Measurements from ENCODE around the gene MDM4. TPM values are rescaled to one million over a fixed set of nuclear protein-coding genes. Genes with fewer than 3 reads are reported as not detected.

The MDM4 gene, protein sequence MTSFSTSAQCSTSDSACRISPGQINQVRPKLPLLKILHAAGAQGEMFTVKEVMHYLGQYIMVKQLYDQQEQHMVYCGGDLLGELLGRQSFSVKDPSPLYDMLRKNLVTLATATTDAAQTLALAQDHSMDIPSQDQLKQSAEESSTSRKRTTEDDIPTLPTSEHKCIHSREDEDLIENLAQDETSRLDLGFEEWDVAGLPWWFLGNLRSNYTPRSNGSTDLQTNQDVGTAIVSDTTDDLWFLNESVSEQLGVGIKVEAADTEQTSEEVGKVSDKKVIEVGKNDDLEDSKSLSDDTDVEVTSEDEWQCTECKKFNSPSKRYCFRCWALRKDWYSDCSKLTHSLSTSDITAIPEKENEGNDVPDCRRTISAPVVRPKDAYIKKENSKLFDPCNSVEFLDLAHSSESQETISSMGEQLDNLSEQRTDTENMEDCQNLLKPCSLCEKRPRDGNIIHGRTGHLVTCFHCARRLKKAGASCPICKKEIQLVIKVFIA
- total RNA-seq = 100 to 1,000 TPM in 1 of 2 donors, 10 to 100 TPM in 1; 65.5 to 161 TPM
- 21.0 TPM for polyA plus RNA-seq (2013, experiment 1 of 2)
- polyA plus RNA-seq (2013, experiment 2 of 2) = 23.6 TPM
- long read RNA-seq, experiment 1, full-length matches to known transcripts = 1 of 12 reads
- long read RNA-seq, experiment 1, partial matches to known transcripts = 0 of 12 reads
- long read RNA-seq, experiment 1, other reads (novel, unspliced or antisense) = 11 of 12 reads
- long read RNA-seq, experiment 2, full-length matches to known transcripts = 3 of 21 reads
- long read RNA-seq, experiment 2, partial matches to known transcripts = 12 of 21 reads
- long read RNA-seq, experiment 2, other reads (novel, unspliced or antisense) = 6 of 21 reads
- long read RNA-seq, experiment 3, full-length matches to known transcripts = 4 of 12 reads
- long read RNA-seq, experiment 3, partial matches to known transcripts = 0 of 12 reads
- long read RNA-seq, experiment 3, other reads (novel, unspliced or antisense) = 8 of 12 reads
- long read RNA-seq, experiment 4, full-length matches to known transcripts = 5 of 7 reads
- long read RNA-seq, experiment 4, partial matches to known transcripts = 0 of 7 reads
- long read RNA-seq, experiment 4, other reads (novel, unspliced or antisense) = 2 of 7 reads

- no peak for TF ChIP-seq CTCF (conservative IDR thresholded peaks at IDR 0.05)
- Mint-ChIP-seq H3K27ac (no peak within 1 kb of the TSS), H3K36me3 (ENCODE audit: low read depth) (peaks cover 28% of the 10 kb centered on the region), H3K27me3 (ENCODE audit: insufficient read depth) (no peaks in the 10 kb centered on the region), H3K4me1 (peaks cover 6% of the 10 kb centered on the region), H3K4me3 (no peak within 1 kb of the TSS), H3K9me3 (no peaks in the 10 kb centered on the region)
- DNase-seq = peak; percentile 98
- H3K36me3 ChIP-seq (ENCODE audit: control insufficient read depth, insufficient read depth, low read length) = peaks cover 19% of the 10 kb centered on the region
- peak within 1 kb of the TSS; percentile 94 for H3K4me3 ChIP-seq (ENCODE audit: low read length)
- no peaks in the 10 kb centered on the region for H3K27me3 ChIP-seq (ENCODE audit: control insufficient read depth, insufficient read depth, low read length, poor library complexity, severe bottlenecking)
- no peaks in the 10 kb centered on the region for H3K9me3 ChIP-seq (ENCODE audit: control insufficient read depth, low read length)
- H3K9ac ChIP-seq (ENCODE audit: extremely low read depth, low read length, poor library complexity, severe bottlenecking) = peak within 1 kb of the TSS; percentile 92
- peak within 1 kb of the TSS; percentile 90 for H3K27ac ChIP-seq (ENCODE audit: low read depth, low read length)
- 0 to 1% methylated on average over 22 to 43 of the region's 43 CpGs for WGBS, 2 experiments (ENCODE audit: insufficient coverage in 1 of 2, insufficient read length in 1 of 2)
- H3K4me1 ChIP-seq (ENCODE audit: control insufficient read depth, insufficient read depth, low read length) = no peaks in the 10 kb centered on the region
These were observed at the start of gene MDM4 for GRCh38 chr1:204516180-204516879. TSS of gene MDM4 (plus strand) at chr1:204516406. CDS start at chr1:204525519, 9,113 bp downstream.

DNA sequence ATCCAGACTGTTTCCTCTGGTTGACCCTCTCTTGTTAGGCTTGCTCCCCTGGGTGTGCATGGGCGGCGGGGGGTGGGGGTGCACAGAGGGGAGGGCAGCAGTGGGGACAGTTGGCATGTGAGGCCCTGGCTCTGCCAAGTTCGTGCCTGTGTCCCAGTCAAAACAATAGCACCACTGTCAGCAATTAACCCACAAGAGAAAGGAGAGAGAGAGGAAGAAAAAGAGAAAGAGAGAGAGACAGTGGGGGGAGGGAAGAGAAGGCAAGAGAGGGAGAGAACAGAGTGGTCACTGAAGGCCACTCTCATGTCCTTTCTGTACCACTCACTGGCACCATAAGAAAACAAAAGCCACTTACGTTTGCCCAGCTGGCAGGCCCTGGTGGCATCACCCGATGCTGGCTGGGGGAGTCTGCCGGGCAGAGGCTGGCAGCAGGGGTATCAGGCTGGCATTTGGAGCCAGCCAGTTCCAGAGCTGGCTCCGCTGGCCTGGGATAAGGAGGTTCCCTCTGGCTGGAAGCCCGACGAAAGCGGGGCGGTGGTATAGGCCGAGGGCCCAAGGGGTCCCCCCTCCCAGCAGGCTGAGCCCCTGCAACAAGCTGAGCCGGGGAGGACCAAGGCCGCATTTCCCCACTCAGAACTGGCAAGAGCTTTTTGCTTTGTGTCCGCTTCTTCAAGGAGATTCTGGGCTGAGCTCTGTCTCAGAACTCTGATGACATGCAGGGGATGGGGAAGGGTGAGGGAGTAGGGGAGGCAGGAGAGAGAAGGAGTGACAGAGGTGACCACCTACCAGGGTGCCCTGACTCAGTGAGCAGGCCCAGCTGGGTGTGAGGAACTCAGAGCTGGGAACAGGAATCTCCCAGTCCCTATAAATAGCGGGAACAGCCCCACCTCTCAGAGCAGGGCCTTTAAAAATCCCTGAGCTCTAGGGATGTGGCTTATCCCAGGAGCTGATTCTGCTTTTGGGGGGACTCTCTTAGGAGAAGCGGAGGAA lies 49.5 kb upstream of the MDM4 start:
- no peak overlapping the region for H3K4me3 Mint-ChIP-seq
- no peaks in the 10 kb centered on the region for H3K4me1 ChIP-seq (ENCODE audit: control insufficient read depth, insufficient read depth, low read length)
- H3K27me3 ChIP-seq (ENCODE audit: control insufficient read depth, insufficient read depth, low read length, poor library complexity, severe bottlenecking) = no peaks in the 10 kb centered on the region
- no peak overlapping the region for H3K4me3 ChIP-seq (ENCODE audit: low read length)
- peaks cover 41% of the 10 kb centered on the region for H3K36me3 Mint-ChIP-seq (ENCODE audit: low read depth)
- 90% methylated on average over 6 to 17 of the region's 17 CpGs for WGBS, 2 experiments (ENCODE audit: insufficient coverage in 1 of 2, insufficient read length in 1 of 2)
- no peak for DNase-seq
- no peaks in the 10 kb centered on the region for H3K27me3 Mint-ChIP-seq (ENCODE audit: insufficient read depth)
- H3K9ac ChIP-seq (ENCODE audit: extremely low read depth, low read length, poor library complexity, severe bottlenecking) = no peak overlapping the region
- no peak overlapping the region for H3K27ac Mint-ChIP-seq
- peaks cover 14% of the 10 kb centered on the region for H3K36me3 ChIP-seq (ENCODE audit: control insufficient read depth, insufficient read depth, low read length)
- no peaks in the 10 kb centered on the region for H3K4me1 Mint-ChIP-seq
- no peaks in the 10 kb centered on the region for H3K9me3 ChIP-seq (ENCODE audit: control insufficient read depth, low read length)
- peaks cover 9% of the 10 kb centered on the region for H3K9me3 Mint-ChIP-seq
- no peak for TF ChIP-seq CTCF (conservative IDR thresholded peaks at IDR 0.05)
- H3K27ac ChIP-seq (ENCODE audit: low read depth, low read length) = no peak overlapping the region
